Measurements from ENCODE around the gene C19orf12. TPM values are rescaled to one million over a fixed set of nuclear protein-coding genes. Genes with fewer than 3 reads are reported as not detected.

C19orf12 gene
- total RNA-seq, 4 donors from 2014 or later: 27.0 to 52.9 (median 38.9) TPM

DNA sequence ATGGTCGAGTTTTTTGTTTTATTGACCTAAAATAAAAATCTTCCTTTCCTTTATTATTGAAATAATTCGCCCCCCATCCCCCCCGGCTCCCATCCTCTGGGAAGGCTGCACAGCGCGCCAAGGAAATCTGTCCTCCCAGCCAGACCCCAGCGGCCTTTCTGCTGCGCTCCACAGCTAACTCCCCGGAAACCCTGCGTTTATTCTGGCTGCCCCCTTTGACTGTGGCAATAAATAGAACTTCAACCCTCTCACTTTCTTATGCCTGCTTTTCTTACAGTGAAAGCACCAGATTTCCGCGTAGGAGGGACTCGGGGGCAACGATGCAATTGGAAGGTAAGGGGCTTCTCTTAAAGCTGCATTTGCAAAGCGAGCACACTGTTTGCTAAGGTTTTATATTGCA lies 9.7 kb upstream of the C19orf12 start:
- no peaks in the 10 kb centered on the region for H3K9me3 ChIP-seq
- 50% methylated on average over 14 of the region's 14 CpGs for WGBS
- peaks cover 0 to 63% (median 2%) of the 10 kb centered on the region in 4 donors for H3K27me3 ChIP-seq
- intact Hi-C loops (cut with DNase I): no loop called here
- peak overlapping the region; percentile 39 to 50 (median 47) for H3K4me3 ChIP-seq
- peaks cover 11 to 13% (median 13%) of the 10 kb centered on the region in 4 donors for H3K4me1 ChIP-seq
- no peaks in the 10 kb centered on the region for H3K36me3 ChIP-seq
- H3K27ac ChIP-seq (replicated peaks in 1 of 4): no peak overlapping the region
- TF ChIP-seq POLR2A (IDR thresholded peaks at IDR 0.05; ENCODE audit: low read depth) (no peak), EP300 (IDR thresholded peaks at IDR 0.05) (no peak), POLR2AphosphoS5 (IDR thresholded peaks at IDR 0.05) (no peak)
- TF ChIP-seq, protein P1, sequence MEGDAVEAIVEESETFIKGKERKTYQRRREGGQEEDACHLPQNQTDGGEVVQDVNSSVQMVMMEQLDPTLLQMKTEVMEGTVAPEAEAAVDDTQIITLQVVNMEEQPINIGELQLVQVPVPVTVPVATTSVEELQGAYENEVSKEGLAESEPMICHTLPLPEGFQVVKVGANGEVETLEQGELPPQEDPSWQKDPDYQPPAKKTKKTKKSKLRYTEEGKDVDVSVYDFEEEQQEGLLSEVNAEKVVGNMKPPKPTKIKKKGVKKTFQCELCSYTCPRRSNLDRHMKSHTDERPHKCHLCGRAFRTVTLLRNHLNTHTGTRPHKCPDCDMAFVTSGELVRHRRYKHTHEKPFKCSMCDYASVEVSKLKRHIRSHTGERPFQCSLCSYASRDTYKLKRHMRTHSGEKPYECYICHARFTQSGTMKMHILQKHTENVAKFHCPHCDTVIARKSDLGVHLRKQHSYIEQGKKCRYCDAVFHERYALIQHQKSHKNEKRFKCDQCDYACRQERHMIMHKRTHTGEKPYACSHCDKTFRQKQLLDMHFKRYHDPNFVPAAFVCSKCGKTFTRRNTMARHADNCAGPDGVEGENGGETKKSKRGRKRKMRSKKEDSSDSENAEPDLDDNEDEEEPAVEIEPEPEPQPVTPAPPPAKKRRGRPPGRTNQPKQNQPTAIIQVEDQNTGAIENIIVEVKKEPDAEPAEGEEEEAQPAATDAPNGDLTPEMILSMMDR (IDR thresholded peaks at IDR 0.05): no peak
- DNase-seq (ENCODE audit: extremely low spot score): no peak

DNA sequence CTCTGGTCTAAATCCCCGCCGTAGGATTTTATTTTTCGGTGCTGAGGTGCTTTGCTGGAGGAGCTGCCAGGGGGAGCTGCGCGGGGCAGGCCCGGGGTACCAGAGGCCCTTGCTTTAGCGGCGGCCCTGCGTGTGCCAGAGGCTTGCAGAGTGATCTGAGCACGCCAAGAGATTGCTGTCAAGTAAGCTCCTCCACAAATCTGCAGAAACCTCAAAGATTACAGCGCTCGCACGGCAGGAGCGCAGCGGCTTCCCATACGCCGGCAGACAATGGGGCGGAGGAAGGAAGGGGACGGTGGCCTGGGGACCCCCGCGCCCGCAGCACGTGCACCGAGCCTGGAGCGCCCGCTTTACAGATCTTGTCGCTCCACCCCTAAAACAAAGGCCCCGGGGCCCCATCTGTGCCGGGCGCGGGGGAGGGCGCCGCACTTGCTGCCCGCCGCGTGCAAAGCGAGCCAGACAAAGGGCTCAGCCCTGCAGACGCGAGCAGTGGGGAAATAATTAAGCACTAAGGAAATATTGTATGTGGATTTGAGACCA lies 9.1 kb upstream of the C19orf12 start:
- WGBS: 5% methylated on average over 15 of the region's 39 CpGs
- H3K4me3 ChIP-seq: peak overlapping the region; percentile 39 to 50 (median 47)

DNA sequence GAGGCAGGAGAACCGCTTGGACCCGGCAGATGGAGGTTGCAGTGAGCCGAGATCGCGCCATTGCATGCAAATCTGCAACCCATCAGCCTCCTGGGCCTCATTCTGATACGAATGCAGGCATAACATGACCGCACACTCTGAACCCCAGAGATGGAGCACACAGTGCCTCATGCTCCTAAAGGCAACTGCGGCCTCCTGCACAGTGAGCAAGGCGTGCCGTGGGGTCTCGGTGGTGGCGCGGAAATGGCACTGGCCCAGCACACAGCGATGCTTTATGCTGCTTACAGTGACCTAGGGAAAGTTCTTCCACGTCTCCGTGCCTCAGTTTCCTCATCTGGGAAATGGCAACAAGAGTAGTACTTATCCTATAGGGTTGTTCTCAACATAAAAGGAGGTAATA lies 2.0 kb upstream of the C19orf12 start:
- DNase-seq (ENCODE audit: extremely low spot score): no peak
- TF ChIP-seq POLR2A (IDR thresholded peaks at IDR 0.05; ENCODE audit: low read depth) (no peak), POLR2AphosphoS5 (IDR thresholded peaks at IDR 0.05) (no peak), EP300 (IDR thresholded peaks at IDR 0.05) (no peak)
- TF ChIP-seq, protein P1 (IDR thresholded peaks at IDR 0.05): no peak
- intact Hi-C loops (cut with DNase I): no loop called here
- 79% methylated on average over 16 of the region's 16 CpGs for WGBS
- Histone ChIP-seq H3K27ac (replicated peaks in 1 of 4) (no peak overlapping the region), H3K27me3 (no peaks in the 10 kb centered on the region), H3K36me3 (peaks cover 0 to 4% (median 0%) of the 10 kb centered on the region in 4 donors), H3K4me3 (no peak overlapping the region), H3K4me1 (peaks cover 13 to 45% (median 40%) of the 10 kb centered on the region in 4 donors), H3K9me3 (no peaks in the 10 kb centered on the region)

More for the DNA sequence above, 9.1 kb upstream of the C19orf12 start:
- no peak for DNase-seq (ENCODE audit: extremely low spot score)
- peaks cover 0 to 57% (median 2%) of the 10 kb centered on the region in 4 donors for H3K27me3 ChIP-seq
- H3K36me3 ChIP-seq: no peaks in the 10 kb centered on the region
- TF ChIP-seq POLR2A (IDR thresholded peaks at IDR 0.05; ENCODE audit: low read depth) (no peak), POLR2AphosphoS5 (IDR thresholded peaks at IDR 0.05) (no peak), EP300 (IDR thresholded peaks at IDR 0.05) (no peak)
- TF ChIP-seq, protein P1 (IDR thresholded peaks at IDR 0.05): no peak
- peaks cover 11 to 13% (median 13%) of the 10 kb centered on the region in 4 donors for H3K4me1 ChIP-seq
- H3K27ac ChIP-seq (replicated peaks in 1 of 4): no peak overlapping the region
- H3K9me3 ChIP-seq: no peaks in the 10 kb centered on the region
- intact Hi-C loops (cut with DNase I): no loop called here

DNA sequence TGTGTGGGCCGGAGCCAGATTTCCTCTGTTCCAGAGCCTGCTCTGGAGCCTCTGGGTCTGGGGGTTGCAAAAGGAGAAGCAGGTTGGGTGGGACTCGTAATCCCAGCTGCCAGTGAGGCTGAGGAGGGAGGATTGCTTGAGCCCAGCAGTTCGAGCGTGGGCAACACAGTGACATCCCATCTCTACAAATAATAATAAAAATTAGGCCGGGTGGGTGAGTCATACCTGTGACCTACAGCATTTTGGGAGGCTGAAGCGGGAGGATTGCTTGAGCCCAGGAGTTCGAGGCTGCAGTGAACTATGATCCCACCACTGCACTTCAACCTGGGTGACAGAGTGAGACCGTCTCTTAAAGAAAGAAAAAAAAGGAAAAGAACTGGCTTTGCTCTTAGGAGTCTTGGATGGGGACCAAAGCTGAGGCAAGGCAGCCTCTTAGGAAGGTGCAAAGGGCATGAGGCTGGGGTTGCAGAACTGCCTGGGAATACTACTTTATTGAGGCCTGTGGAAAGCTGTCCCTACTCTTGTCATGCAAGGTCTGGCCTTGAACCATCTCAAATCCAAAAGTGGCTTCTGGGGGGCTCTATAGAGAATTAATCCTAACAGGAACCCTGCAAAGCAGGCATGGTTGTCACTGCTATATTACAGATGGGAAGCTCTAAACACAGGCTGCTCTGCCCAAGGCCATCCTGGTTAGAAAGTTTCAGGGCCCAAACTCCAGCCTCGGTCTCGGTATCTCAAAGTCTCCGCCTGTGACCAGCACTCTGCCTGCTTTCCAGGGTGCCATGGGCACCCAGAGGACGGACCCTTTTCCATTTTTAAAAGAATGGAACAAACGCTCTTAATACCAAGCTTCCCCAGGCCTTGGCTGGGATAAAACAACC lies 880 bp upstream of the C19orf12 start:
- peaks cover 17 to 53% (median 42%) of the 10 kb centered on the region in 4 donors for H3K4me1 ChIP-seq
- no peaks in the 10 kb centered on the region for H3K27me3 ChIP-seq
- 32% methylated on average over 13 of the region's 13 CpGs for WGBS
- TF ChIP-seq EP300 (IDR thresholded peaks at IDR 0.05): no peak
- TF ChIP-seq, protein P1 (IDR thresholded peaks at IDR 0.05): no peak
- no peak for TF ChIP-seq POLR2A (IDR thresholded peaks at IDR 0.05; ENCODE audit: low read depth)
- TF ChIP-seq POLR2AphosphoS5 (IDR thresholded peaks at IDR 0.05): no peak
- H3K36me3 ChIP-seq: peaks cover 0 to 6% (median 4%) of the 10 kb centered on the region in 4 donors
- intact Hi-C loops (cut with DNase I): loop anchor here (1.0 kb wide), 2 partner anchors 22 to 106 kb away; no protein-coding TSS in a partner anchor
- DNase-seq (ENCODE audit: extremely low spot score): no peak
- H3K4me3 ChIP-seq: peak overlapping the region; percentile 68 to 100 (median 98)
- H3K9me3 ChIP-seq: no peaks in the 10 kb centered on the region
- H3K27ac ChIP-seq (replicated peaks in 1 of 4): peak overlapping the region; percentile 91 to 97 (median 94)

Measured in esophagus muscularis mucosa (tissue), 4 donors.